Common myeloid progenitor, CD34-positive (primary cell): ENCODE data around the gene DDX4.
A peak's percentile ranks its signal among the peaks of the same experiment; 100 is the strongest.

ENCODE experiments used
- CTCF ChIA-PET: fragments of 350-600 bp; sonication (Branson Sonifier 250); formaldehyde crosslinking; loops from one replicate; lab custom pipeline; 2021; ENCODE audit warnings: antibody characterized with exemption; lab: Charles Lee
- POLR2A ChIA-PET: fragments of 350-600 bp; sonication (Branson Sonifier 250); formaldehyde crosslinking; loops from one replicate; lab custom pipeline; 2021; ENCODE audit warnings: antibody characterized with exemption; lab: Charles Lee
- DNase-seq, 3 donors: peaks; one replicate each; pipeline versions ENCODE4 v3.0.0 to v3.0.0-alpha.2; 2013
- H3K27ac ChIP-seq, 2 experiments: 1 replicate in 1 of 2; 2 replicates in 1 of 2; pipeline ENCODE4 v1.7.0; 2013; ENCODE audit warnings: inconsistent platforms in 2 of 2, low read length in 2 of 2, mild to moderate bottlenecking in 2 of 2, low read depth in 1 of 2, moderate library complexity in 1 of 2; ENCODE audit not compliant: severe bottlenecking in 2 of 2, insufficient read depth in 1 of 2, poor library complexity in 1 of 2
- H3K27me3 ChIP-seq, 5 experiments: replicated peaks in 2 of 5; 1 replicate in 3 of 5; 2 replicates in 2 of 5; pipeline versions ENCODE4 v1.6.1 to v1.7.0; 2013; ENCODE audit warnings: low read length in 4 of 5, mild to moderate bottlenecking in 2 of 5, moderate library complexity in 2 of 5, inconsistent platforms in 1 of 5; ENCODE audit not compliant: insufficient read depth in 5 of 5, control insufficient read depth in 4 of 5
- H3K36me3 ChIP-seq, 4 experiments: 1 replicate in 2 of 4; 2 replicates in 2 of 4; pipeline versions ENCODE4 v1.6.1 to v1.7.0; 2013; ENCODE audit warnings: low read length in 3 of 4, control low read depth in 1 of 4, mild to moderate bottlenecking in 1 of 4; ENCODE audit not compliant: control insufficient read depth in 4 of 4, insufficient read depth in 4 of 4
- H3K4me1 ChIP-seq, 4 experiments: 1 replicate in 3 of 4; 2 replicates in 1 of 4; pipeline versions ENCODE4 v1.6.1 to v1.7.1; 2013; ENCODE audit warnings: low read length in 3 of 4, mild to moderate bottlenecking in 3 of 4, control low read depth in 1 of 4, inconsistent platforms in 1 of 4, moderate library complexity in 1 of 4; ENCODE audit not compliant: control insufficient read depth in 4 of 4, insufficient read depth in 4 of 4; ENCODE audit errors: control extremely low read depth in 1 of 4
- H3K4me3 ChIP-seq, 7 experiments: 1 replicate in 4 of 7; 2 replicates in 3 of 7; pipeline versions ENCODE4 v1.5.1 to v1.7.0; 2013; ENCODE audit warnings: mild to moderate bottlenecking in 7 of 7, low read length in 6 of 7, moderate library complexity in 6 of 7, inconsistent platforms in 2 of 7, low read depth in 2 of 7, control low read depth in 1 of 7; ENCODE audit not compliant: insufficient read depth in 4 of 7, control insufficient read depth in 1 of 7; ENCODE audit errors: extremely low read depth in 1 of 7
- H3K9me3 ChIP-seq, 5 experiments: 1 replicate in 4 of 5; 2 replicates in 1 of 5; pipeline versions ENCODE4 v1.6.1 to v1.7.1; 2013; ENCODE audit warnings: low read length in 4 of 5, mild to moderate bottlenecking in 2 of 5, inconsistent platforms in 1 of 5, low read depth in 1 of 5, moderate library complexity in 1 of 5; ENCODE audit not compliant: control insufficient read depth in 4 of 5, insufficient read depth in 2 of 5; ENCODE audit errors: control extremely low read depth in 1 of 5
- WGBS: methylation state at CpG from one replicate; pipeline ENCODE4 v1.1.5; 2013; ENCODE audit not compliant: insufficient coverage; 5-methylcytosine and 5-hydroxymethylcytosine counted together

The DDX4 gene

GRCh38 chr5:55699041-55699688 lies 38.7 kb upstream of the DDX4 start:
- WGBS, result 100% methylated on average over 1 of the region's 3 CpGs
- no peaks in the 10 kb centered on the region for H3K4me1 ChIP-seq
- ChIA-PET CTCF (no interaction called here), POLR2A (no interaction called here)
- DNase-seq, result no peak
- H3K9me3 ChIP-seq, result no peaks in the 10 kb centered on the region
- H3K27me3 ChIP-seq, result no peaks in the 10 kb centered on the region
- H3K4me3 ChIP-seq, result no peak overlapping the region
- peaks cover 0 to 10% (median 3%) of the 10 kb centered on the region in 4 experiments for H3K36me3 ChIP-seq
- H3K27ac ChIP-seq, result no peak overlapping the region

GRCh38 chr5:55700745-55701144 lies 37.1 kb upstream of the DDX4 start:
- Histone ChIP-seq H3K36me3 (peaks cover 0 to 10% (median 3%) of the 10 kb centered on the region in 4 experiments), H3K4me3 (no peak overlapping the region), H3K27me3 (no peaks in the 10 kb centered on the region), H3K27ac (no peak overlapping the region), H3K9me3 (no peaks in the 10 kb centered on the region), H3K4me1 (no peaks in the 10 kb centered on the region)
- ChIA-PET CTCF (interaction anchor here (0.8 to 1.5 kb wide), 2 partner anchors 9 to 15 kb away, joined by 3 to 8 read pairs; no protein-coding TSS in a partner anchor), POLR2A (interaction anchor here (0.6 kb wide), 1 partner anchor 143 kb away, joined by 3 read pairs; no protein-coding TSS in a partner anchor)
- WGBS, result 95% methylated on average over 2 of the region's 2 CpGs
- DNase-seq, result no peak

- Histone ChIP-seq H3K4me1 (no peaks in the 10 kb centered on the region), H3K27ac (no peak overlapping the region), H3K36me3 (peaks cover 0 to 10% (median 3%) of the 10 kb centered on the region in 4 experiments), H3K4me3 (no peak overlapping the region), H3K9me3 (no peaks in the 10 kb centered on the region), H3K27me3 (no peaks in the 10 kb centered on the region)
- ChIA-PET CTCF (interaction anchor here (0.8 to 1.5 kb wide), 2 partner anchors 10 to 14 kb away, joined by 3 to 8 read pairs; no protein-coding TSS in a partner anchor), POLR2A (interaction anchor here (0.6 kb wide), 1 partner anchor 144 kb away, joined by 3 read pairs; no protein-coding TSS in a partner anchor)
- no peak for DNase-seq
- WGBS, result 100% methylated on average over 1 of the region's 3 CpGs
These were observed 36.3 kb upstream of the DDX4 start for GRCh38 chr5:55701462-55702103.

- no CpG with 5 or more reads among the region's 1 CpG for WGBS
- Histone ChIP-seq H3K4me3 (no peak overlapping the region), H3K27ac (no peak overlapping the region), H3K27me3 (no peaks in the 10 kb centered on the region), H3K9me3 (no peaks in the 10 kb centered on the region), H3K4me1 (no peaks in the 10 kb centered on the region), H3K36me3 (peaks cover 2 to 10% (median 3%) of the 10 kb centered on the region in 4 experiments)
- peak in 2 of 3 donors; percentile 9 to 11 for DNase-seq
- ChIA-PET CTCF (interaction anchor here (0.6 kb wide), 1 partner anchor 524 kb away, joined by 3 read pairs; no protein-coding TSS in a partner anchor), POLR2A (no interaction called here)
These were observed 35.1 kb upstream of the DDX4 start for GRCh38 chr5:55702598-55703345.

GRCh38 chr5:55706230-55706629 lies 31.6 kb upstream of the DDX4 start:
- Histone ChIP-seq H3K4me3 (no peak overlapping the region), H3K36me3 (peaks cover 6 to 19% (median 8%) of the 10 kb centered on the region in 4 experiments), H3K27me3 (no peaks in the 10 kb centered on the region), H3K9me3 (no peaks in the 10 kb centered on the region), H3K4me1 (peaks cover 0 to 2% (median 2%) of the 10 kb centered on the region in 4 experiments), H3K27ac (no peak overlapping the region)
- ChIA-PET POLR2A (no interaction called here), CTCF (interaction anchor here (1.1 kb wide), 1 partner anchor 300 kb away, joined by 3 read pairs; no protein-coding TSS in a partner anchor)
- no peak for DNase-seq

- Histone ChIP-seq H3K27me3 (no peaks in the 10 kb centered on the region), H3K4me1 (peaks cover 4 to 14% (median 12%) of the 10 kb centered on the region in 4 experiments), H3K27ac (no peak overlapping the region), H3K36me3 (peaks cover 5 to 16% (median 8%) of the 10 kb centered on the region in 4 experiments), H3K9me3 (no peaks in the 10 kb centered on the region), H3K4me3 (no peak overlapping the region)
- CTCF ChIA-PET, result no interaction called here
- POLR2A ChIA-PET, result no interaction called here
- DNase-seq, result no peak
These were observed 29.1 kb upstream of the DDX4 start for GRCh38 chr5:55708732-55709131.
